COR-L47 (cell line): Measurements from ENCODE around the gene GPX7.
"Not testable (repeated sequence)": the region's sequence is repeated elsewhere in the genome, so short reads cannot be mapped to it uniquely, and the experiment has no call there.

Source experiments
- DNase-seq: peaks from one replicate; lab custom pipeline; 2025; lab: John Stamatoyannopoulos, UW

The GPX7 gene

DNA sequence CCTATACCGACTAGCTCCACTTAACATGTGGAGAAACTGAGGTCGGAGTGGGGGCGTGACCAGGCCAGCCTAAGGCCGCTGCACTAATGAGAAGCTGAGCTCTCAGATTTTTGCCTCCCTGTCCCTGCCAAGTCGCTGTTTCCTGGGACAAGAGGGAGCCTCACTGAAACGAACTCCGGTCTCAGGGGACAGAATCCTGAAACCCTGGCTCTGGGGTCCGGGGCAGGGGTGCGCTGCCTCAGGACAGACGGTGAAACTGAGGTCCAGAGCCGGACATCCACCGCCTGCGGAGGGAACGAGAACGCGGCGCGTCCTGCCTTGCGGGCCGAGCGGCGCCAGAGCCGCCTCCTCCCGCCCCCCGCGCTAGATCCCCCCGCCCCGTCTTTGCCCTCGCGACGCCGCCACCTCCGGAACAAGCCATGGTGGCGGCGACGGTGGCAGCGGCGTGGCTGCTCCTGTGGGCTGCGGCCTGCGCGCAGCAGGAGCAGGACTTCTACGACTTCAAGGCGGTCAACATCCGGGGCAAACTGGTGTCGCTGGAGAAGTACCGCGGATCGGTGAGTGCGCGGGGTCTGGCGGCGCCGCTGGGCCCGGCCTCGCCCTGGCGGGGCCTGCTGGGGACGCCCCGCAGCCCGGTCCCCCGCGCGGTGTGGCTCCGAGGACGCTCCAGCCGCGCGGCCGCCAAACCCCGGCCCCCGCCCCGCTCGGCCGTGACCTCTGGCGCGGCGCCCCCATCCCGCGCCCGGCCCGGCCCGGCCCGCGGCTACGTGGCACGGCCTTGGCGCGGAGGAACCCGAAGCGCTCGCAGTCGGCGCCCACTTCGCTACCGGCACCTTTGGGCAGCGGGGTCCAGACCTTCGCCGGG, at the start of gene GPX7:
Gene GPX7, plus strand, starts transcription at position 381 of the 865 bp plus-strand sequence. Its CDS starts 39 bp downstream, at position 420.
- DNase-seq, result peak; percentile 60

DNA sequence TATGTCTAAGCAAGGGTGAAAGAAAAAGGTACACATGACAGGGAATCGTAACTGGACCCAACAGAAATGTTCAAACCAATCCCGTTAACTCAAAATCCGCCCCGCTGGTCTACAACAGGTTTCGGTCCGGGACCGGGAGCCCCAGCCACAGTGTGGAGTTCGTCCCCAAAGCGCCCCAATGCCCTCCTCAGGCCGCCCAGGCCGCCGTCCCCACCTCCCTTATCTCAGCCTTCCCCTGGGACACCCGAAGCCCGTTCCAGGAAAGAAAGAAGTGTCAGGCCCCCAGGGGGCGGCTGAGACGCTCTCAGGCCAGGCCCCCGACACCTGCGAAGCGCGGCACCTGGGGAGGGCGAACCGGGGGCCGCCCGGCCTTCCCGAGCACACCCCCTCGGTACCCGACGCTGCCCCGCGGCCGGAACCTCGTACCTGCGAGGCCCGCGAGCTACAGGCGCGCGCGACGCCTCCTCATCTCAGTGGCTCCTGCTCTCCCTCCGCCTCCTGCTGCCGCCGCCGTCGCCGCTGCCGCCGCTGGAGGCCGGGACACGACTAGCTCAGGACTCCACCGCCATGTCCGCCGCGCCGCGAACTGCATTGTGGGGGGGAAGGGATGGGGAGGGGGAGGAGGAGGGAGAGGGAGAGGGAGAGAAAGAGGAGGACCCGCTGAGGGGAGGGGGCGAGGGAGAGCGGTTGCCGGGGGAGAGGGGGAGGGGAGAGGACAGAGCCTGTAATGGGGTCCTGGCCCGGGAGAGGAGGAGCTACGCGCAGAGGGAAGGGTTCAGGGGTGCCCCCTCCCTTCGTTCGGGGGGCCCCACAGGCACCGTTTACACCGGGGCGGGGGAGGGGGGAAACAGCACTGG, 49.4 kb upstream of the GPX7 start, which contains the start of gene TUT4:
Gene TUT4, minus strand, starts transcription at position 588 of the 857 bp plus-strand sequence. CDS start 26,812 bp downstream, outside the sequence.
- DNase-seq, result peak; percentile 86

DNA sequence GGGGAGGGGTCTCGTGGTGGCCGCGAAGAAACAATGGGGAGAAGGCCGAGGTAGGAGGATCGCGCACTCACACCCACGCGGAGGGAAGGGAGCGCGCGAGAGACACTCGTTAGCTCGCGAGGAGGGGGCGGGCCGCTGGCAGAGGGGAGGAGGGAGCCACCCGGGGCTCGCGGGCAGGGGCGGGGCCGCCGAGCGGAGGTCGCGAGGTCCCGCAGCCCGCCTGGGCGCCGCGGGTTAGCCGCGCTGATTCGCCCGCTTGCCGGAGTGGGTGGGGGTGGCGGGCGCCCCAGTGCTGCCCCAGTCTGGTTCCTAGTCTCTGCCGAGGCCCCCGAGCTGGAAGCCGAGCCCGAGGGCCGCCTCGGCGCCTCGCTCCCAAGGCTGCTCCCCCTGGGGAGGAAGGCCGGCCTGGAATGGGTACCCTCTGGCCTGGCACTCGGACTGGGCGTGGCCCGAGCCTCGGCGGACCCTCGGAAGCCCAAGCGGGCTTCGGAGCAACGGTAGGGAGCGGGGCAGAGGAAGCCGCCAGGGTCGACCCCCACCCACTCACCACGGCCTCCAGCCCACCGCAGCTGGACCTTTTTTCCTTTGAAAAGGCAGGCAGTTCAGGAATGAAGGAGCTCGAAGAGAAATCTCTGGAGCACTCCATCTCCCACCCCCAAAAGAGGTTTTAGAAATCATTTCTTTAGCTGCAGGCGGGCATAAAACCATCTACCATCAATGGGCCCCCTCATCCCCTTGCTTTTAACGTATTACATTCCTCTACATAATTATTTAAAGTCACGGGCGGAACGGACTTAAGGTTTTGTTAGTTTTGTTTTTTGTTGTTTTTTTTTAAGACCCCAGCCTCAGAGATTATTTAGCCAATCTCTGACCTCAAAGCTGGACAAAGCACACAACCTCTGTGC, 48.6 kb upstream of the GPX7 start:
- peak; percentile 86 for DNase-seq

DNA sequence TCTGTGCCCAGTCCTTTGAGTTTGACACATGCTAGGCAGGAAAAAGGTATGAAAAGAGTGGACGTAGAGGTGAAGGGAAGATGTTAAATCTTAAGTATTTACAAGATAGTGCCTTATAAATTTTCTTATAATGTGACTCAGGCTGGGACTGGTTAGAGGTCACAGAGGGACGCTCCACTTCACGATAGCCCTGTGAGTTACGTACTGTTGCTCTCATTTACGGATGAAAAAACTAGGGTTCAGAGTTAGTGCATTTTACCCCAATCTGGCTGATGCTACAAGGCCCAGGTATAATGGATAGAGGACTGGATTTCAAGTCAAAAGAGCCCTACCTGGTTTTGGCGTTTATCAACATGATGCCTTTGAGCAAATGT, 47.9 kb upstream of the GPX7 start:
- no peak for DNase-seq

DNA sequence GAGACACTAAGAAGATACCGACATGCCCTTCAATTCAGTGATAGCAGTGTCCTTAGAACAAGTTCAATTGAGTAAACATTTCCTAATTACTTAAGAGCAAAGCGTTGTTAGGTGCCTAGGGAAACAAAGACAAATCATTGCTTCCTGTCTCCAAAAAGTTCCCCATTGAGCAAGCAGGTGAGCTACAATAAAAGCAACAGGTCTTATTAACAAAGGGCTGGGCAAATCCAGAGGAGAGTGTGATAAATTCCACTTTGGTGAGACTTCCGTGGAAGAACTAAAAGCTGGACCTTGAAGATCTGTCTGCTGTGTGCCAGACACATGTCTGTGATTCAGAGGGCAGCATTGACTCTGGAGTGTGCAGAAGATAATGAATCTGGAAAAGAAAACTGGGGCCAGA, 47.4 kb upstream of the GPX7 start:
- DNase-seq, result peak; percentile 75

DNA sequence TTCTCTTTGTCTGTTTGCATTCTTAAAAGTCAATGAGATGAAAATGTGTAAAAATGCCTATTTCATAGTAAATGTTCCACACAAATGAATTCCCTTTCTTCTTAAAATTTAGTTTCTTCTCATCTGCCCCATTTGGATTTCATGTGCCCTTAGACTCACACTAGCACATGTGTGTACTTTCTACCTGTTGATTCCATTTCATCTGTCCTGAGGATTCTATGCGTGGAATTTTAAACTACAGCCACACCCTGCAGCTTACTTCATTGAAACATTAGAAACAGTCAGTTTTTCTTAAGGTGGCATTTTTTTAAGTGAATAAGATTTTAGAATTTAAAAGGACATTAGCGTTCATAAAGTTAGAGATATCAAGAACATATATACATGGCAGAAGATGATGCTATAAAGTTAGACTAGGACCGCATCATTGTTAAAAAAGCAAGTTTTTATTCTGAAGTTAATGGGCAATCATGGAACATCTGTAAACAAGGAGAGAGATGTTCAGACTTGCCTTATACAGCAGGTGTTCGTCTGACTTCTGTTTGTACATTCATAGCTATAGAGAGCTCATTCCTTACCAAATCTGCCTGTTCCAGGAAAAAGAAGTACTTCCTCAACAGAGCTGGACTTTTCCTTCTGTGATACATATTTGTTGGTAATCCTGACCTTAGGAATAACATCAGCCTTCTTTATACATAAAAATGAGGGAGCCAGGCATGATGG, 45.4 kb upstream of the GPX7 start:
- no peak for DNase-seq

DNA sequence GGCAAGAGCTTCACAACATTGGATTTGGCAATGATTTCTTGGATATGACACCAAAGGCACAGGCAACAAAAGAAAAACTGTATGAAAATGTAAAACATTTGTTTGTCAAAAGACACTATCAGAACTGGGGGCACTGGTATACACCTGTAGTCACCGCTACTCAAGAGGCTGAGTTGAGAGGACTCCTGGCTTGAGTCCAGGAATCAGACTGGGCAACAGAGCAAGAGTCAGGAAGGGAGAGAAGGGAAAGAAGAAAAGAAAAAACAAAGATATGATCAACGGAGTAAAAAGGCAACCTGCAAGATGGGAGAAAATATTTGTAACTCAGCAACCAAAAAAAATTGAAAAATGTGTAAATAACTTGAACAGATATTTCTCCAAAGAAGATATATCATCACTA, 43.2 kb upstream of the GPX7 start:
- DNase-seq, result no peak

DNA sequence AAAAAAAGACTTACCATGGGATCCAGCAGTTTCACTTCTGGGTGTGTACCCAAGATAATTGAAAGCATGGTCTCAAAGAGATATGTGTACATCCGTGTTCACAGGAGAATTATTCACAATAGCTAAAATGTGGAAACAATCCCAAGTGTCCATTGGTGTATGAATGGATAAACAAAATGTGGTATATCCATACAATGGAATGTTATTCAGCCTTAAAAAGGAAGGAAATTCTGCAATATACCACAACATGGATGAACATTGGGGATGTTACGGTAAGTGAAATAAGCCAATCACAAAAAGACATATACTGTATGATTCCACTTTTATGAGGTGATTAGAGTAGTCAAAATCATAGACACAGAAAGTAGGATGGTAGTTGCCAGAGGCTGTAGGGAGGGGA, 42.3 kb upstream of the GPX7 start:
- DNase-seq, result no peak

DNA sequence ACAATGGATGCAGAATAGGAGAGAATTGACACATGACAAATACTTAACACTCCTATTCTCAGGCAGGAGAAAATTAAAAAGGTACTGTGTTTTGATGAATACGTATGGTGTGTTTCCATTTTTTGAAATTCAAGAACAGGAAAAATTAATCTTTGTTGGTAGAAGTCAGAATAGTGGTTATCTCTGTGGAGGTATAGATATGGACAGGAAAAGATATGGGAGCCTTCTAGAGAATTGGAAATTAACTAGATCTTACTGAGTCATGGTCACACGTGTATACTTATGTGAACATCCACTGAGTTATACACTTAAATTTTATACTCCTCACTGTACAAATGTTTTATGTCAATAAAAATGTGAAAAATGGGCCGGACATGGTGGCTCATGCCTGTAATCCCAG, 39.4 kb upstream of the GPX7 start:
- no peak for DNase-seq

DNA sequence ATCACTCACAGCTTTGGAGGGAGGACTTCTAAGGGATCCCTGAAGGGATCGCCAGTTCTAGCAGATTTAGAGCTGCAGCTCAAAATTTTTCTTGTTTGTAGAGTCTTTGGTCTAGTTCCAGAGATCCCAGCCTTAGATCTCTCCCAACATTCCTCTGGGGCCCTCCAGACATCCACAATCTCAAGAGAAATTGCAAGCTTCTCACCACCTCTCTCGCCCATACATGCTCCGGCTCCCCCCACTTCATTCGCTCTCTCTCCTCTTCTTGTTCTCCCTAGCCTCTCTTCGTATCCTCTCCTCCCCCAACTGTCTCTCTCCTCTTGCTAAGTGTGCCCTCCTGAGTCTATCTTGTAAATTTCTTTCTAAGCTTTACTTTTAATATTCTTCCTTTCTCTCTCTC, 34.2 kb upstream of the GPX7 start:
- no peak for DNase-seq

DNA sequence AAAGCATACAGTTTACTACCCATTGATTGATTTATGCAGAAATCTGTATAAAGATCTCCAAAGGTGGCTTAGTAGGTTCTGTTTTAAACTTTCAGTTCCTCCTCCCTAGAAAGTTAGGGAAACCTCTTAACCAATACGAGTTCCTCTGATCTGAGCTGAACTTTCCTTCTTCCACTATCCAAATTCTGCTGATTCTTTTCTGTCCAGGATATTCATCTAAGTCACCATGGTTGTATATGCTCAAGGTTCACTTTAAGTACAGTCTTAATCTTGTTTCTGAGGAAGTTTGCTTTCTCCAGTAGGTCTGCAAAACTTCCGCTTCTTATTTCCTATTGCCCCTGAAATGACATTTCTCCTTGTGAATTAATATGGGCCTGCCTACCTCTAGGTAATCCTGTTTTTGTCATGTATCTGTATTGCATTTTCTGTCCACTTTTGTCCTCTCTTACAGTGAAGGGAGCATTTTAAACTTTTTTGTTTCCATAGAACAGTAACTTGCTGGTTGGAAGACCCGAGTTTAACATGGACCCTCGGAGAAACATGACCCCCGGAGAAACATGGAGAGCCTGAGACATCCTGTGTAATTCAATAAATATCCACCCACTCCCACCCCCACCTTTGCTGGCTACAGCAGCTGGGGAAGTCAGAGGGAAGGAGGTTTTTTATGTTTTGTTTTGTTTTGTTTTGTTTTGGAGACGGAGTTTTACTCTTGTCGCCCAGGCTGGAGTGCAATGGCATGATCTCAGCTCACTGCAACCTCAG, 32.5 kb upstream of the GPX7 start:
- DNase-seq, result no peak

DNA sequence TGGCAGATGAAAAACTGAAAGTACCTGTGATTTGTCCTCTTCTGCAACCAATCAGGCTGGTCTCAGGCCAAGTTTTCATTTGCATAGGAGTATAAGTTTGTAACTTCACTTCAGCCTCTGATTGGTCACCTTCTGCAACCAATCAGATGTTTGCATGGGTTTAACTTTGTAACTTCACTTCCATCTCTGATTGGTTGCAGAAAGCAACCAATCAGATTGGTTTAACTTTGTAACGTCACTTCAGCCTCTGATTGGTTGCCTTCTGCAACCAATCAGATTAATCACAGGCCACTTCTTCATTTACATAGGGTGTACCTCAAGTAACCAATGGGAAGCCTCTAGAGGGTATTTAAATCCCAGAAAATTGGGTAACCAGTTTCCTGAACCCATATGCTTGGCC, 30.4 kb upstream of the GPX7 start:
- DNase-seq, result no peak

DNA sequence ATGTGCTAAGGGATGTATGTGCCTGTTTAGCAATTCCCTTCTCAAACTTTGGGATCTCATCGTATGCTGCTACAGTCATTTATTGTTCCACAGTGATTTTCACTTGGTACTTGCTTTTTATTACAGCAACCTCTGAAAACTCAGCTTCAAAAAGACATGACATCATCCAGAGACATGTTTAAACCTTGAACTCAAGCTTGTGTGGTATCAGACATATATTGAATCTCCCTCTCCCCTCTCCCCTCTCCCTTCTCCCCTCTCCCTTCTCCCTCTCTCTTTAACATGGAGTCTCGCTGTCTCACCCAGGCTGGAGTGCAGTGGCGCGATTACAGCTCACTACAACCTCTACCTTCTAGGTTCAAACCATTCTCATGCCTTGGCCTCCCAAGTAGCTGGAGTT, 29.8 kb upstream of the GPX7 start:
- DNase-seq, result no peak

DNA sequence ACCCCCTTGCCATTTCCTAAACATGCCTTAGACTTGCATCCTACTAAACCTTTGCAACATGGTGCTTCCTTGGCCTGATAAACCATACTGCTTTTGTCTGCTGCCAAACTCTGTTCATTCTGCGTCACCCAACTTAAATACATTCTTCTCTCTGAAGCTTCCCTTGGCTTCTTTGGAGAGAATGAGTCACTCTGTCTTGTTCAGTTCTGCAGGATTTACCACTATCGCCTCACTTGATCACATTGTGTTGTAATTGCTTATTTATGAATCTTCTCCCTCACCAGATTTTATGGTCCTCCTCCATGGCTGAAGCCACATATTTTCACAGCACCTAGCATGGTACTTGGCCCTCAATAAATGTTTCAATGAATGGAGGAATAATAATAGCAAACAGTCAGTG, 27.6 kb upstream of the GPX7 start:
- DNase-seq, result no peak

DNA sequence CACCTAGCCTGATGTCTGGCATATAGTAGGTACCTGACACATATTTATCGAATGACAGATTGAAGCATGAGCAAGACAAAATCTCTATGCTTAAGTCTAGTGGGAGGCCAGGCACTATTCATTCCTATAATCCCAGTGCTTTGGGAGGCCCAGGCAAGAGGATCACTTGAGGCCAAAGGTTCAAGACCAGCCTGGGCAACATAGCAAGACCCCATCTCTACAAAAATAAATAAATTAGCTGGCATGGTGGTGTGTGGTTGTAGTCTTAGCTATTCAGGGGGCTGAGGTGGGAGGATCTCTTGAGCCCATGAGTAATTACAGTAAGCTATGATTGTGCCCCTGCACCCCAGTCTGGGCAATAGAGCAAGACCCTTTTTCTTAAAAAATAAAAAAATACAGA, 26.1 kb upstream of the GPX7 start:
- no peak for DNase-seq

DNA sequence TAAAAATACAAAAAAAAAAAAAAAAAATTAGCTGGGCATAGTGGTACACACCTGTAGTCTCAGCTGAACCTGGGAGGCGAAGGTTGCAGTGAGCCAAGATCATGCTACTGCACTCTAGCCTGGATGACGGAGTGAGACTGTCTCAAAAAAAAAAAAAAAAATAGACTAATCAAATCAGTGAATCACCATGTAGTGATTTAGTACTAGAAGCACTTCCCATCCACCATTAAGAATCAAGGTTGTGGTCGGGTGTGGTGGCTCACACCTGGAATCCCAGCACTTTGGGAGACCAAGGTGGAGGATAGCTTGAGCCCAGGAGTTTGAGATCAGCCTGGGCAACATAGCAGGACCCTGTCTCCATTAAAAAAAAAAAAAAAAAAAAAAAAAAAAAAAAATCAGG, 24.1 kb upstream of the GPX7 start:
- DNase-seq, result not testable (repeated sequence)

DNA sequence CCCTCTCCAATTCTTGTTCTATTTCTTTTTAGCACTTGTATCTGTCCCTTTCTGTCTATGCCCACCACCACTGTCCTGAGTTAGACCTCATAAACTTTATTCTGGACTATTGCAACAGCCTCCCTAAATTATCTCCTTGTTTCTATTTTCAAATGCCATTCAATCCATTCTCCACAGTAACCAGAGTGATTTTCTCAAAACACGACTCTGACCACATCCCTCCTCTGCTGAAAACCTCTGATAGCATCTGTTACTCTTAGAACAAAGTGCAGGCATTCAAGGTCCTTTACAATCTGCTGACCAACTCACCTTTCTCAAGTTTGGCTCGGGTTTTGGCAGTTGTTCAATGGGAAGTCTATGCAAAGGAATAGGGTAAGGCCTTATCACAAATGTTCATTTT, 22.8 kb upstream of the GPX7 start:
- DNase-seq, result no peak

DNA sequence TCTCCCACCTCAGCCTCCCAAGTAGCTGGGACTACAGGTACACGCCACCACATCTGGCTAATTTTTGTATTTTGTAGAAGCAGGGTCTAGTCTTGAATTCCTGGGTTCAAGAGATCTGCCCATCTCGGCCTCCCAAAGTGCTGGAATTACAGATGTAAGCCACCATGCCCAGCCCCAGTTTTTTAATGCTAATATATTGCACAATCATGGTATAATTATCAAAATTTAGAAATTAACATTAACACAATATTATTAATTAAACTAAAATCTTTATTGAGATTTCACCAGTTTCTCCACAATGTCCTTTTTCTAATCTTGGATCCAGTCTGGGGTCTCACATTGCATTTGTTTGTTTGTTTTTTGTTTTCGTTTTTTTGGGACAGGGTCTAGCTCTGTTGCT, 21.9 kb upstream of the GPX7 start:
- no peak for DNase-seq

DNA sequence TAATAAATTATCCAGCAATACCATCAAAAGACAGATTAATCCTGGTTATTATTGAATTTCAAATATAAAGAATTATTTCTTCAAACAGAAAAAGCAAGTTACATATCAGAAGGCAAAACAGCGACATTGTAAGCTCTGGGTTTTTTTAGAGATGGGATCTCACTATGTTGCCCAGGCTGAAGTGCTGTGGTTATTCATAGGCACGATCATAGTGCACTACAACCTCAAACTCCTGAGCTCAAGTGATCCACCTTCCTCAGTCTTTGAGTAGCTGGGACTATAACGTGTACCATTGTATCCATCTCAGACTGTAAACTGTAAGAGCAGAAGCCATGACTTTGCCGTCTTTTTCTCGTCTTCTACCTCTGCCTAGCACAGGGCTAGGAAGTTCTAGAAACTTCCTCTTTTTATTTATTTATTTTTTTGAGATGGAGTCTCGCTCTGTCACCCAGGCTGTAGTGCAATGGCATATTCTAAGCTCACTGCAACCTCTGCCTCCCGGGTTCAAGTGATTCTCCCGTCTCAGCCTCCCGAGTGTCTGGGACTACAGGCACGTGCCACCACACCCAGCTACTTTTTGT, 20.0 kb upstream of the GPX7 start:
- no peak for DNase-seq

DNA sequence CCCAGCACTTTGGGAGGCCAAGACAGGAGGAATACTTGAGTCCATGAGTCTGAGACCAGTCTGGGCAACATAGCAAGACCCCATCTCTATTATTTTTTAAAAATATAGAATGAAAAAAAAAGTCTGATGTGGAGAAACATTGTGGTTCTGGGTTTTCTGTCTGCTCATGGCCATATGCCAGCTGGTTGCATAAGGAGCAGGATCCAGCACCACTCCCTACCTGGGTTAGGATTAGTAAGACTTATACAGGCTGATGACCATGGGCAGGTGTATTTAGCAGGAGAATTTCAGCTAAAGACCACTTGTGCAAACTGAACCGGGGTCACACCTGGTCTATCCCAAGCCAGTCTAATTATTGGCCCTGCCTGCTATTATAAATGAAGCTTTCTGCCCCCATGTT, 16.7 kb upstream of the GPX7 start:
- no peak for DNase-seq
